ENCODE results near the gene LRRC10B. TPM values are rescaled to one million over a fixed set of nuclear protein-coding genes. Genes with fewer than 3 reads are reported as not detected.

The LRRC10B gene
- total and polyA plus RNA-seq, 2 of the 8 experiments (the other 6 are each of a cell fraction or from before 2014, with no cell fraction given) = 0.47 to 0.71 TPM

- 93% methylated on average over 12 of the region's 20 CpGs; no CpG with 5 or more reads in 1 of the 2 experiments for WGBS, 2 experiments (ENCODE audit: extremely low coverage in 1 of 2, insufficient coverage in 1 of 2, insufficient read length in 1 of 2, insufficient replicate concordance in 2 of 2, low coverage in 1 of 2, low lambda C conversion rate in 2 of 2, missing lambda C conversion rate in 1 of 2)
- Histone ChIP-seq H4K20me1 (replicated peaks in 1 of 2; ENCODE audit: control insufficient read depth in 1 of 2, insufficient read depth in 2 of 2, low read length in 2 of 2) (peaks cover 0 to 2% of the 10 kb centered on the region in 2 experiments), H3K79me2 (ENCODE audit: control insufficient read depth in 1 of 2, insufficient read depth in 2 of 2, low read length in 2 of 2) (no peaks in the 10 kb centered on the region), H2AK5ac (ENCODE audit: low read depth, low read length) (no peak overlapping the region), H2BK20ac (ENCODE audit: low read length) (no peak overlapping the region), H3K9me3 (ENCODE audit: insufficient read depth in 2 of 2, low read depth in 1 of 2, low read length in 1 of 2) (no peaks in the 10 kb centered on the region; a peak in 1 of 4 replicates), H3K23ac (ENCODE audit: insufficient read length) (no peak overlapping the region), H3K4ac (replicated peaks; ENCODE audit: insufficient read length, low read depth, low read length) (no peak overlapping the region), H3K14ac (ENCODE audit: insufficient read length) (no peak overlapping the region), H3K56ac (replicated peaks; ENCODE audit: insufficient read length, low read depth, low read length) (no peak overlapping the region), H3K4me1 (replicated peaks in 1 of 4; ENCODE audit: control insufficient read depth in 3 of 4, insufficient read depth in 4 of 4, low read length in 3 of 4) (peaks cover 0 to 20% (median 10%) of the 10 kb centered on the region in 4 experiments; a peak in 6 of 7 replicates), H2BK5ac (ENCODE audit: low read depth, low read length) (no peak overlapping the region), H3K36me3 (ENCODE audit: control insufficient read depth in 2 of 4, insufficient read depth in 4 of 4, low read length in 3 of 4) (no peaks in the 10 kb centered on the region), H3K27ac (ENCODE audit: low read depth, low read length) (no peak overlapping the region), H2BK120ac (replicated peaks; ENCODE audit: low read depth, low read length) (no peak overlapping the region), H3K4me3 (ENCODE audit: extremely low read depth in 1 of 4, insufficient read depth in 2 of 4, low read depth in 3 of 4, low read length in 4 of 4) (no peak overlapping the region), H3K27me3 (replicated peaks in 1 of 4; ENCODE audit: control insufficient read depth in 3 of 4, extremely low read depth in 1 of 4, insufficient read depth in 3 of 4, low read length in 3 of 4) (no peaks in the 10 kb centered on the region), H3K79me1 (ENCODE audit: low read depth, low read length) (no peaks in the 10 kb centered on the region), H4K8ac (ENCODE audit: extremely low read depth, insufficient read depth, low read length) (peak overlapping the region; percentile 51; the same call in 1 of the 2 replicates), H2AFZ (ENCODE audit: low read length) (no peak overlapping the region), H4K91ac (replicated peaks; ENCODE audit: insufficient read length, low read length) (no peak overlapping the region), H3K18ac (ENCODE audit: extremely low read depth, low read length) (no peak overlapping the region), H3K9ac (replicated peaks in 1 of 4; ENCODE audit: extremely low read depth in 1 of 4, low read depth in 3 of 4, low read length in 3 of 4) (no peak overlapping the region), H2BK12ac (ENCODE audit: low read depth, low read length) (no peak overlapping the region), H3K4me2 (ENCODE audit: insufficient read depth in 1 of 2, low read depth in 2 of 2, low read length in 2 of 2) (no peak overlapping the region), H2BK15ac (ENCODE audit: low read length) (no peak overlapping the region), H4K5ac (ENCODE audit: insufficient read length, low read depth, low read length) (no peak overlapping the region), H3K23me2 (ENCODE audit: low read depth, low read length) (no peaks in the 10 kb centered on the region)
- peak; percentile 83 for TF ChIP-seq FOSL1 (IDR thresholded peaks at IDR 0.05; ENCODE audit: insufficient read depth, low read depth, low read length)
- TF ChIP-seq EGR1 (IDR thresholded peaks at IDR 0.05; ENCODE audit: borderline replicate concordance, low read depth, low read length) = peak; percentile 95
- TF ChIP-seq KDM1A (IDR thresholded peaks at IDR 0.05; ENCODE audit: borderline replicate concordance, low read length) = peak; percentile 57; the same call in 1 of the 2 replicates
- TF ChIP-seq PHF8 (conservative IDR thresholded peaks at IDR 0.05; ENCODE audit: low read depth, low read length) = no peak
- no peak for FAIRE-seq
- CTCF ChIA-PET (ENCODE audit: partially characterized antibody) = interaction anchor here (0.7 to 23.7 kb wide), 8 partner anchors 10 to 93 kb away, joined by 3 to 330 read pairs (median 11); no protein-coding TSS in a partner anchor
- no peak for DNase-seq (ENCODE audit: low read depth in 1 of 2, low spot score in 2 of 2)
- POLR2A ChIA-PET (ENCODE audit: partially characterized antibody) = no interaction called here
These were observed 38.1 kb downstream of the LRRC10B start for GRCh38 chr11:61546663-61547062.
